Measurements from ENCODE around the gene SSNA1.

SSNA1 gene

GRCh38 chr9:137223078-137223970 lies 34.8 kb downstream of the SSNA1 start:
- intact Hi-C loops (cut with DNase I), result no loop called here
- peak; percentile 93 to 98 (median 97) for DNase-seq

- intact Hi-C loops (cut with DNase I), result loop anchor here (5.0 kb wide), 2 partner anchors 38 to 108 kb away; partner anchors contain the start of genes ANAPC2 and SSNA1
- no peak for DNase-seq
These were observed 36.6 kb downstream of the SSNA1 start, which contains the start of gene CYSRT1 for GRCh38 chr9:137224830-137225694. Gene CYSRT1, plus strand, starts transcription at chr9:137225174. Its CDS starts 448 bp downstream, at chr9:137225622.

- intact Hi-C loops (cut with DNase I), result loop anchor here (5.0 kb wide), 2 partner anchors 39 to 109 kb away; partner anchors contain the start of genes ANAPC2 and SSNA1
These were observed 37.3 kb downstream of the SSNA1 start for GRCh38 chr9:137225699-137226331.

GRCh38 chr9:137226338-137227053 lies 38.0 kb downstream of the SSNA1 start:
- intact Hi-C loops (cut with DNase I), result loop anchor here (5.0 kb wide), 2 partner anchors 39 to 109 kb away; partner anchors contain the start of genes ANAPC2 and SSNA1
- no peak for DNase-seq

More at GRCh38 chr9:137225699-137226331, 37.3 kb downstream of the SSNA1 start:
- DNase-seq, result no peak

GRCh38 chr9:137227054-137227852 lies 38.8 kb downstream of the SSNA1 start, which contains the start of gene RNF224:
Gene RNF224, plus strand, starts transcription at chr9:137227502. Its CDS starts 834 bp downstream, at chr9:137228336.
- DNase-seq, result peak; percentile 60 to 91 (median 80)
- intact Hi-C loops (cut with DNase I), result loop anchor here (5.0 kb wide), 2 partner anchors 40 to 110 kb away; partner anchors contain the start of genes ANAPC2 and SSNA1

GRCh38 chr9:137227853-137228505 lies 39.5 kb downstream of the SSNA1 start:
- no peak for DNase-seq
- intact Hi-C loops (cut with DNase I), result loop anchor here (5.0 kb wide), 2 partner anchors 41 to 111 kb away; partner anchors contain the start of genes ANAPC2 and SSNA1

- intact Hi-C loops (cut with DNase I), result loop anchor here (5.0 kb wide), 2 partner anchors 41 to 111 kb away; partner anchors contain the start of genes ANAPC2 and SSNA1
- DNase-seq, result no peak
These were observed 40.1 kb downstream of the SSNA1 start for GRCh38 chr9:137228506-137228967.

GRCh38 chr9:137228968-137229896 lies 40.8 kb downstream of the SSNA1 start:
- intact Hi-C loops (cut with DNase I), result loop anchor here (5.0 kb wide), 2 partner anchors 42 to 112 kb away; partner anchors contain the start of genes ANAPC2 and SSNA1
- DNase-seq, result no peak

- DNase-seq, result no peak
These were observed 41.6 kb downstream of the SSNA1 start for GRCh38 chr9:137229903-137230704.

GRCh38 chr9:137230705-137231371 lies 42.4 kb downstream of the SSNA1 start, which contains the start of gene SLC34A3:
Gene SLC34A3, plus strand, starts transcription at chr9:137230901. Its CDS starts 802 bp downstream, at chr9:137231703.
- DNase-seq, result no peak
- intact Hi-C loops (cut with DNase I), result no loop called here

More at GRCh38 chr9:137229903-137230704, 41.6 kb downstream of the SSNA1 start:
- intact Hi-C loops (cut with DNase I), result loop anchor here (5.0 kb wide), 2 partner anchors 43 to 113 kb away; partner anchors contain the start of genes ANAPC2 and SSNA1

GRCh38 chr9:137231372-137232039 lies 43.0 kb downstream of the SSNA1 start:
- intact Hi-C loops (cut with DNase I), result no loop called here
- no peak for DNase-seq

- DNase-seq, result no peak
- intact Hi-C loops (cut with DNase I), result no loop called here
These were observed 43.6 kb downstream of the SSNA1 start for GRCh38 chr9:137232101-137232500.

GRCh38 chr9:137232510-137232909 lies 44.0 kb downstream of the SSNA1 start:
- intact Hi-C loops (cut with DNase I), result no loop called here

More at GRCh38 chr9:137232510-137232909, 44.0 kb downstream of the SSNA1 start:
- no peak for DNase-seq
